GM20000 (cell line): ENCODE results near the gene MICAL2.

ENCODE experiments used
- DNase-seq: peaks from one replicate; pipeline ENCODE4 v3.0.0; 2012; ENCODE audit warnings: low spot score
- CTCF ChIP-seq: IDR thresholded peaks from 2 replicates; pipeline ENCODE4 v1.5.1; 2012; ENCODE audit warnings: mild to moderate bottlenecking, control low read depth; ENCODE audit errors: extremely low read depth, missing control alignments

The MICAL2 gene

GRCh38 chr11:12225046-12225739 lies 114.8 kb downstream of the MICAL2 start:
- no peak for DNase-seq
- no peak for TF ChIP-seq CTCF

GRCh38 chr11:12226093-12226492 lies 115.7 kb downstream of the MICAL2 start:
- no peak for DNase-seq
- TF ChIP-seq CTCF = no peak

GRCh38 chr11:12229450-12230229 lies 119.2 kb downstream of the MICAL2 start:
- TF ChIP-seq CTCF = no peak
- DNase-seq = no peak

- DNase-seq = no peak
- no peak for TF ChIP-seq CTCF
These were observed 121.8 kb downstream of the MICAL2 start for GRCh38 chr11:12232160-12232559.

GRCh38 chr11:12232817-12233601 lies 122.6 kb downstream of the MICAL2 start:
- DNase-seq = no peak

GRCh38 chr11:12233602-12233925 lies 123.2 kb downstream of the MICAL2 start:
- no peak for TF ChIP-seq CTCF
- no peak for DNase-seq

More at GRCh38 chr11:12232817-12233601, 122.6 kb downstream of the MICAL2 start:
- no peak for TF ChIP-seq CTCF

- no peak for DNase-seq
- no peak for TF ChIP-seq CTCF
These were observed 123.8 kb downstream of the MICAL2 start for GRCh38 chr11:12234221-12234620.
